ENCODE data around the gene YPEL1. TPM values are rescaled to one million over a fixed set of nuclear protein-coding genes. Genes with fewer than 3 reads are reported as not detected.
A peak's percentile ranks its signal among the peaks of the same experiment; 100 is the strongest.

Gene YPEL1
- total RNA-seq, 1 experiment from 2014 or later: 1.2 TPM

- Mint-ChIP-seq H3K36me3 (ENCODE audit: insufficient read depth, unreplicated experiment) (peaks cover 60% of the 10 kb centered on the region), H3K27ac (ENCODE audit: unreplicated experiment) (no peak overlapping the region), H3K27me3 (ENCODE audit: insufficient read depth, unreplicated experiment) (no peaks in the 10 kb centered on the region), H3K4me1 (ENCODE audit: low read depth, unreplicated experiment) (peaks cover 8% of the 10 kb centered on the region), H3K9me3 (ENCODE audit: unreplicated experiment) (no peaks in the 10 kb centered on the region), H3K4me3 (ENCODE audit: unreplicated experiment) (no peak overlapping the region)
- Histone ChIP-seq H3K4me1 (no peaks in the 10 kb centered on the region; the same call in 1 of the 2 replicates), H3K9me3 (no peaks in the 10 kb centered on the region), H3K27me3 (replicated peaks; ENCODE audit: control insufficient read depth, insufficient read depth, low read length) (no peaks in the 10 kb centered on the region), H3K36me3 (ENCODE audit: control insufficient read depth, insufficient read depth, low read length) (peaks cover 3% of the 10 kb centered on the region), H3K4me3 (ENCODE audit: low read depth, low read length) (no peak overlapping the region)
- CTCF ChIA-PET: no interaction called here
- intact Hi-C loops (cut with micrococcal nuclease; ENCODE audit: unreplicated experiment): no loop called here
- TF ChIP-seq CTCF (IDR thresholded peaks at IDR 0.05; ENCODE audit: insufficient read depth in 1 of 2, low read depth in 1 of 2, low read length in 1 of 2, severe bottlenecking in 1 of 2, unreplicated experiment in 1 of 2): no peak
- POLR2A ChIA-PET: no interaction called here
- BruUV-seq (replicated peaks): no TSS peak
- no peak for DNase-seq
These were observed 25.5 kb upstream of the YPEL1 start for GRCh38 chr22:21761086-21761485.

- CTCF ChIA-PET: no interaction called here
- H3K36me3 ChIP-seq (ENCODE audit: control insufficient read depth, insufficient read depth, low read length): no peaks in the 10 kb centered on the region
These were observed 25.0 kb upstream of the YPEL1 start for GRCh38 chr22:21760640-21761039.

GRCh38 chr22:21759646-21760376 is 24.2 kb upstream of the YPEL1 start:
- intact Hi-C loops (cut with micrococcal nuclease; ENCODE audit: unreplicated experiment): no loop called here
- ChIA-PET CTCF (interaction anchor here (0.7 kb wide), 1 partner anchor 61 kb away, joined by 3 read pairs; no protein-coding TSS in a partner anchor), POLR2A (no interaction called here)
- Mint-ChIP-seq H3K9me3 (ENCODE audit: unreplicated experiment) (no peaks in the 10 kb centered on the region), H3K4me3 (ENCODE audit: unreplicated experiment) (no peak overlapping the region), H3K4me1 (ENCODE audit: low read depth, unreplicated experiment) (peaks cover 20% of the 10 kb centered on the region), H3K27ac (ENCODE audit: unreplicated experiment) (no peak overlapping the region), H3K27me3 (ENCODE audit: insufficient read depth, unreplicated experiment) (no peaks in the 10 kb centered on the region), H3K36me3 (ENCODE audit: insufficient read depth, unreplicated experiment) (peaks cover 52% of the 10 kb centered on the region)
- Histone ChIP-seq H3K4me3 (ENCODE audit: low read depth, low read length) (no peak overlapping the region), H3K4me1 (no peaks in the 10 kb centered on the region; the same call in 1 of the 2 replicates), H3K36me3 (ENCODE audit: control insufficient read depth, insufficient read depth, low read length) (no peaks in the 10 kb centered on the region), H3K9me3 (no peaks in the 10 kb centered on the region), H3K27me3 (replicated peaks; ENCODE audit: control insufficient read depth, insufficient read depth, low read length) (no peaks in the 10 kb centered on the region)
- DNase-seq: no peak
- no peak for TF ChIP-seq CTCF (IDR thresholded peaks at IDR 0.05; ENCODE audit: insufficient read depth in 1 of 2, low read depth in 1 of 2, low read length in 1 of 2, severe bottlenecking in 1 of 2, unreplicated experiment in 1 of 2)
- BruUV-seq (replicated peaks): no TSS peak

More at GRCh38 chr22:21760640-21761039, 25.0 kb upstream of the YPEL1 start:
- no peak for TF ChIP-seq CTCF (IDR thresholded peaks at IDR 0.05; ENCODE audit: insufficient read depth in 1 of 2, low read depth in 1 of 2, low read length in 1 of 2, severe bottlenecking in 1 of 2, unreplicated experiment in 1 of 2)
- H3K27me3 ChIP-seq (replicated peaks; ENCODE audit: control insufficient read depth, insufficient read depth, low read length): no peaks in the 10 kb centered on the region
- no peak overlapping the region for H3K4me3 ChIP-seq (ENCODE audit: low read depth, low read length)
- H3K9me3 ChIP-seq: no peaks in the 10 kb centered on the region
- no peaks in the 10 kb centered on the region for H3K9me3 Mint-ChIP-seq (ENCODE audit: unreplicated experiment)
- TSS peak; percentile 16 for BruUV-seq (replicated peaks)
- peaks cover 60% of the 10 kb centered on the region for H3K36me3 Mint-ChIP-seq (ENCODE audit: insufficient read depth, unreplicated experiment)
- no peak for DNase-seq
- peaks cover 13% of the 10 kb centered on the region for H3K4me1 Mint-ChIP-seq (ENCODE audit: low read depth, unreplicated experiment)
- H3K27ac Mint-ChIP-seq (ENCODE audit: unreplicated experiment): no peak overlapping the region
- no peaks in the 10 kb centered on the region for H3K27me3 Mint-ChIP-seq (ENCODE audit: insufficient read depth, unreplicated experiment)
- H3K4me3 Mint-ChIP-seq (ENCODE audit: unreplicated experiment): no peak overlapping the region
- intact Hi-C loops (cut with micrococcal nuclease; ENCODE audit: unreplicated experiment): no loop called here
- no peaks in the 10 kb centered on the region; the same call in 1 of the 2 replicates for H3K4me1 ChIP-seq
- POLR2A ChIA-PET: no interaction called here

All from Caco-2 (cell line).